Gastroesophageal sphincter (tissue), 4 donors: ENCODE results near the gene MORF4L1. TPM values are rescaled to one million over a fixed set of nuclear protein-coding genes. Genes with fewer than 3 reads are reported as not detected.

Experiments
- ATAC-seq: fragments of 150-250 bp; one replicate; pipeline ENCODE4 v1.9.1; 2016; ENCODE audit warnings: mild to moderate bottlenecking, moderate library complexity
- H3K27ac ChIP-seq, 4 donors: fragments of 200-600 bp; sonication (generic) in 3 of 4; 1 replicate in 3 of 4; 2 replicates in 1 of 4; pipeline ENCODE4 v1.5.1; 2016 to 2019
- H3K27me3 ChIP-seq: fragments of 200-600 bp; sonication (generic); one replicate; pipeline ENCODE4 v1.5.1; 2019
- H3K36me3 ChIP-seq, 2 donors: fragments of 200-600 bp; sonication (generic); one replicate each; pipeline ENCODE4 v1.5.1; 2019; ENCODE audit warnings: control low read depth in 1 of 2
- H3K4me1 ChIP-seq, 3 donors: fragments of 200-600 bp; sonication (generic); 1 replicate in 2 of 3; 2 replicates in 1 of 3; pipeline ENCODE4 v1.5.1; 2016 to 2019; ENCODE audit warnings: control low read depth in 2 of 3
- H3K4me3 ChIP-seq, 2 donors: fragments of 200-600 bp; sonication (generic); one replicate each; pipeline ENCODE4 v1.5.1; 2019; ENCODE audit warnings: mild to moderate bottlenecking in 1 of 2, moderate library complexity in 1 of 2
- H3K9me3 ChIP-seq, 3 donors: fragments of 200-600 bp; sonication (generic); one replicate each; pipeline ENCODE4 v1.5.1; 2017 to 2019; ENCODE audit warnings: control low read depth in 2 of 3
- EP300 ChIP-seq: sonication (generic); formaldehyde crosslinking; IDR thresholded peaks from one replicate; pipeline ENCODE4 v1.6.1; 2017; ENCODE audit warnings: antibody characterized with exemption, mild to moderate bottlenecking
- POLR2A ChIP-seq, 2 donors: fragments of 450-650 bp; IDR thresholded peaks; one replicate each; pipeline ENCODE4 v1.6.1; 2017; ENCODE audit warnings: antibody characterized with exemption in 2 of 2, mild to moderate bottlenecking in 2 of 2, moderate library complexity in 1 of 2
- POLR2AphosphoS5 ChIP-seq: sonication (generic); formaldehyde crosslinking; IDR thresholded peaks from one replicate; pipeline ENCODE4 v1.6.1; 2017; ENCODE audit warnings: antibody characterized with exemption
- WGBS, 2 donors: methylation state at CpG; one replicate each; pipeline ENCODE4 v1.1.5; 2018; ENCODE audit warnings: low coverage in 1 of 2; 5-methylcytosine and 5-hydroxymethylcytosine counted together
- total RNA-seq, 4 donors: library from RNA; depleted of rRNA; stranded (reverse); fragments of >200 nt; gene quantifications; one replicate each; pipeline ENCODE4 v1.1.0, GENCODE V29; 2016
- TF ChIP-seq, protein P1 (sequence below), 4 experiments: fragments of 200-600 bp in 2 of 4; fragments of 450-650 bp in 2 of 4; sonication (generic) in 1 of 4; IDR thresholded peaks; one replicate each; pipeline ENCODE4 v1.5.1; 2017 to 2019; ENCODE audit warnings: antibody characterized with exemption in 4 of 4, mild to moderate bottlenecking in 2 of 4, moderate library complexity in 2 of 4

MORF4L1 gene
- total RNA-seq, 4 donors from 2014 or later: 347 to 449 (median 406) TPM

DNA sequence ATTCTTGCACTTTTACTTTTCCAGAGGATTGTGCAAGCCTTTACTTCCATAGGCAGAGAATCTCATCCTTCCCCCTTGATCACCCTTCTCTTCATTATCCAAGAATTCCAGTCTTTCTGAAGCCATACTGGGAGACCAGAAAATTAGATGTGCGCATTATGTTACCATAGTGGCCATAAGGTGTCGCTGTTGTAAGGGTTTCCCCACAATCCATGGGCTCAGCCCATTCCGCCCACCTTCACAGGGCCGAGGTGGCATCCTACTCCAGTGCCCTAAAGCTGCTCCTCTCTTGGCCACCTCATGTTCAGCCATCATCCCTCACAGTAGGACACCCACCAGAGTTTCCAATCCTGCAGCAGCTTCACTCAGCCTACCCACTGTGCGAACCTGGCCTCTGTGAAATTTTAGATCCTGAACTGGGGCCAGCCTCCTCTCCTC, 37.1 kb downstream of the MORF4L1 start:
- ATAC-seq: peak; percentile 46
- H3K4me1 ChIP-seq: peaks cover 2 to 53% (median 15%) of the 10 kb centered on the region in 3 donors
- WGBS, 2 donors: 43 to 53% methylated on average over 4 to 5 of the region's 5 CpGs
- H3K36me3 ChIP-seq: peaks cover 0 to 95% of the 10 kb centered on the region in 2 donors
- no peak overlapping the region for H3K4me3 ChIP-seq
- H3K27me3 ChIP-seq: no peaks in the 10 kb centered on the region
- H3K9me3 ChIP-seq: no peaks in the 10 kb centered on the region
- H3K27ac ChIP-seq: no peak overlapping the region
- TF ChIP-seq, protein P1, sequence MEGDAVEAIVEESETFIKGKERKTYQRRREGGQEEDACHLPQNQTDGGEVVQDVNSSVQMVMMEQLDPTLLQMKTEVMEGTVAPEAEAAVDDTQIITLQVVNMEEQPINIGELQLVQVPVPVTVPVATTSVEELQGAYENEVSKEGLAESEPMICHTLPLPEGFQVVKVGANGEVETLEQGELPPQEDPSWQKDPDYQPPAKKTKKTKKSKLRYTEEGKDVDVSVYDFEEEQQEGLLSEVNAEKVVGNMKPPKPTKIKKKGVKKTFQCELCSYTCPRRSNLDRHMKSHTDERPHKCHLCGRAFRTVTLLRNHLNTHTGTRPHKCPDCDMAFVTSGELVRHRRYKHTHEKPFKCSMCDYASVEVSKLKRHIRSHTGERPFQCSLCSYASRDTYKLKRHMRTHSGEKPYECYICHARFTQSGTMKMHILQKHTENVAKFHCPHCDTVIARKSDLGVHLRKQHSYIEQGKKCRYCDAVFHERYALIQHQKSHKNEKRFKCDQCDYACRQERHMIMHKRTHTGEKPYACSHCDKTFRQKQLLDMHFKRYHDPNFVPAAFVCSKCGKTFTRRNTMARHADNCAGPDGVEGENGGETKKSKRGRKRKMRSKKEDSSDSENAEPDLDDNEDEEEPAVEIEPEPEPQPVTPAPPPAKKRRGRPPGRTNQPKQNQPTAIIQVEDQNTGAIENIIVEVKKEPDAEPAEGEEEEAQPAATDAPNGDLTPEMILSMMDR (IDR thresholded peaks at IDR 0.05): peak; percentile 52 to 69 (median 60)
- TF ChIP-seq EP300: no peak

DNA sequence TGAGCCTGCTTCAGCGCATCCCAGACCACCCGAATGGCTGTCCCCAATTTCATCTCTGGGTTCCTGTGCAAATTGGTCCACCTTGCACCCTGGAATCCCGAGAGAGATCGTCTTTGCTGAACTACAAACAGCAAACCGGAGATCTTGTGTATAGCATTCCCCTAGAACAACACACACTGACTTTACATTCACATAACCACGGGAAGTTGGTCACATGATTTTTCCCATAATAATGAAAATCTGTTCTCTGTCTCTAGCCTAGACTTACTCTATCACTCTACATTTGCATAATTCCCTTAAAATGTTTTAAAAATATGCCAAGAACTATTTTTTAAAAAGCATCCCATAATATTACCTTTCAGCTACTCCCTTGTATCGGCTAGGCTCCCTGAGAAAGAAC, 37.6 kb downstream of the MORF4L1 start:
- H3K36me3 ChIP-seq: peaks cover 0 to 95% of the 10 kb centered on the region in 2 donors
- no peak for TF ChIP-seq EP300
- TF ChIP-seq, protein P1 (IDR thresholded peaks at IDR 0.05): no peak
- no peak for TF ChIP-seq POLR2AphosphoS5
- no peak for TF ChIP-seq POLR2A (IDR thresholded peaks at IDR 0.05)
- peaks cover 2 to 57% (median 20%) of the 10 kb centered on the region in 3 donors for H3K4me1 ChIP-seq
- H3K27ac ChIP-seq: no peak overlapping the region
- H3K27me3 ChIP-seq: no peaks in the 10 kb centered on the region
- H3K9me3 ChIP-seq: no peaks in the 10 kb centered on the region
- 52 to 82% methylated on average over 5 to 7 of the region's 7 CpGs for whole genome bisulfite sequencing, 2 donors
- ATAC-seq: no peak
- H3K4me3 ChIP-seq: no peak overlapping the region

DNA sequence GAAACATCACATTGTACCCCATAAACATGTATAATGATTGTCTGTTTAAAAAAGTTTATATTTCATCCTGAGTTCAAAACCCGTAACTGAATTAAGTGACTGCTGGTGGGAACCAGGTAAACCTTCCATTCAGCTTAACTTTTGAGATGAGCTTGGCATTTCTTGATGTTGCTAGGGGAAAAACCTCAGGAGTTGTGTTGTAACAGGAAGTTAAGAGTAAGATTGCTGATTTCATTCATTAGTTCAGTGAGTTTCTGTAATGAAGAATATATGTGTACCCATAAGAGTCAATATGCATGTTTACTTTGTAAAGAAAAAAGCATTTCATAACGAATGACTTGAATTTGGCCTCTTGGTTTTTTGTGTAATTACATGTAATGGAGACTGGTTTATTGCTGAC, 39.6 kb downstream of the MORF4L1 start:
- TF ChIP-seq, protein P1 (IDR thresholded peaks at IDR 0.05): no peak
- TF ChIP-seq POLR2A (IDR thresholded peaks at IDR 0.05) (no peak), EP300 (no peak), POLR2AphosphoS5 (no peak)
- no peaks in the 10 kb centered on the region for H3K27me3 ChIP-seq
- H3K4me1 ChIP-seq: peaks cover 0 to 60% (median 32%) of the 10 kb centered on the region in 3 donors
- no peak overlapping the region for H3K27ac ChIP-seq
- 71 to 86% methylated on average over 2 of the region's 2 CpGs for WGBS, 2 donors
- peaks cover 0 to 81% of the 10 kb centered on the region in 2 donors for H3K36me3 ChIP-seq
- H3K9me3 ChIP-seq: no peaks in the 10 kb centered on the region
- no peak for ATAC-seq
- H3K4me3 ChIP-seq: no peak overlapping the region

DNA sequence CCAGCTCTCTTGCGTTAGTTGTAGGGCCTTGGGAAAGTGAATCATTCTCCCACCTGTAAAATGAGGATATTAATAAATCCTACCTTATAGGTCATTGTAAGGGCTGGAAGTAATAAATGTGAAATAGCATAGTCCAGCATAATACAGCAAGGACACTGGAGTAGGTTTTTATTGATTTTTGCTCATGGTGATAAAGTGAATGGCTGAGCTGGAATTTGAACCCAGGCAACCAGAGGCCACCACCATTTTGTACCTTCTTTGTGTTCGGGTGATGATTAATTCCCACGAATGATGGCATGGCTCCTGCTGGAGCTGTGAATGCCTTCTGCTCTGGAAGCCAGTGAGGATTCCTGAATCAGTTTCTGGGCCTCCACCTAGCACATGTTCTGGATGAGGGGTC, 40.3 kb downstream of the MORF4L1 start:
- H3K27ac ChIP-seq: peak overlapping the region in 1 of 4 donors; percentile 74
- peaks cover 0 to 66% (median 32%) of the 10 kb centered on the region in 3 donors for H3K4me1 ChIP-seq
- no peak for ATAC-seq
- H3K27me3 ChIP-seq: no peaks in the 10 kb centered on the region
- no peaks in the 10 kb centered on the region for H3K9me3 ChIP-seq
- no peak overlapping the region for H3K4me3 ChIP-seq
- peaks cover 0 to 75% of the 10 kb centered on the region in 2 donors for H3K36me3 ChIP-seq
- TF ChIP-seq, protein P1 (IDR thresholded peaks at IDR 0.05): no peak
- TF ChIP-seq EP300: no peak
- TF ChIP-seq POLR2AphosphoS5: no peak
- no peak for TF ChIP-seq POLR2A (IDR thresholded peaks at IDR 0.05)
- 78 to 80% methylated on average over 2 to 3 of the region's 3 CpGs for WGBS, 2 donors

DNA sequence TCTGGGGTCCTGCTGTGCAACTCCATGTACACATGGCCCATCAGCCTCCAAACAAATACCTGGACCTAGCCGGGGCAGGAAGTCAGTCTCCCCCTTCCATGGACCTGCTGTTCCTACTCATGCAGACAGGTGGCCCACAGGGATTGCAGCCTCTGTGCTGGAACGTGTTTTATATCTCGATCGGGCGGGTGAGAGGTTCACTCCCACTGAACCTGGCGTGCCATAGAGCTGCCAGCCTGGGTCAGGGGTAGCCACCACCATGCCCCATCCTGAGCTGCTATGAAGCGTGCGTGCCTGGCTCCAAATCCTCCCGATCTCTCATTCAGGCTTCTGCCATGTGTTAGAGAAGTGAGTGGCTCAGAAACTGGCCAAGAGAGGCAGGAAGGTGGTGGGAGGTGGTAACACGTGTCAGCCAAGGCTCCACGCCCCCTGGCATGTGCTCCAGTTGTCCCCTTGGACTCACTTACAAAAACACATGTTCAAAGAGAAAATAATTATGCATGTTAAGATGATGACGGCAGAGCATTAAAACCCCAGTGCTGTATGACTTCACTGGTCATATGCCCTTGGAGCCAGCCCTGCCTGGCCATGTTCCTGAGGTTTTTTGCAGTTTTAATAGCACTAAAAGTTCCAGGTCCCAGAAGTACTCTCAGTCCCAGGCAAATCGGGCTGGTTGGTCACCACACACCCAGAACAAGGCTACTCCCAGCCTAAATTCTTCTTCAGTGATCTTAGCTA, 41.5 kb downstream of the MORF4L1 start:
- Histone ChIP-seq H3K27me3 (no peaks in the 10 kb centered on the region), H3K4me1 (peaks cover 0 to 69% (median 32%) of the 10 kb centered on the region in 3 donors), H3K9me3 (no peaks in the 10 kb centered on the region), H3K27ac (peak overlapping the region in 3 of 4 donors; percentile 60 to 74 (median 62)), H3K36me3 (peaks cover 0 to 75% of the 10 kb centered on the region in 2 donors), H3K4me3 (no peak overlapping the region)
- WGBS, 2 donors: 18 to 64% methylated on average over 3 to 6 of the region's 13 CpGs
- ATAC-seq: peak; percentile 64
- TF ChIP-seq, protein P1 (IDR thresholded peaks at IDR 0.05): peak in 3 of 4 experiments; percentile 53 to 58 (median 56)
- TF ChIP-seq POLR2A (IDR thresholded peaks at IDR 0.05) (no peak), EP300 (no peak), POLR2AphosphoS5 (peak; percentile 49)
